ENCODE data around the gene HMCN2.

GRCh38 chr9:130451004-130451390 lies 185.4 kb downstream of the HMCN2 start:
- no peak for TF ChIP-seq CTCF (IDR thresholded peaks at IDR 0.05)
- TF ChIP-seq EZH2 (IDR thresholded peaks at IDR 0.05) = no peak

Measured in neural progenitor cell (in vitro differentiated cells).